ENCODE results near the gene SMARCAD1.

DNA sequence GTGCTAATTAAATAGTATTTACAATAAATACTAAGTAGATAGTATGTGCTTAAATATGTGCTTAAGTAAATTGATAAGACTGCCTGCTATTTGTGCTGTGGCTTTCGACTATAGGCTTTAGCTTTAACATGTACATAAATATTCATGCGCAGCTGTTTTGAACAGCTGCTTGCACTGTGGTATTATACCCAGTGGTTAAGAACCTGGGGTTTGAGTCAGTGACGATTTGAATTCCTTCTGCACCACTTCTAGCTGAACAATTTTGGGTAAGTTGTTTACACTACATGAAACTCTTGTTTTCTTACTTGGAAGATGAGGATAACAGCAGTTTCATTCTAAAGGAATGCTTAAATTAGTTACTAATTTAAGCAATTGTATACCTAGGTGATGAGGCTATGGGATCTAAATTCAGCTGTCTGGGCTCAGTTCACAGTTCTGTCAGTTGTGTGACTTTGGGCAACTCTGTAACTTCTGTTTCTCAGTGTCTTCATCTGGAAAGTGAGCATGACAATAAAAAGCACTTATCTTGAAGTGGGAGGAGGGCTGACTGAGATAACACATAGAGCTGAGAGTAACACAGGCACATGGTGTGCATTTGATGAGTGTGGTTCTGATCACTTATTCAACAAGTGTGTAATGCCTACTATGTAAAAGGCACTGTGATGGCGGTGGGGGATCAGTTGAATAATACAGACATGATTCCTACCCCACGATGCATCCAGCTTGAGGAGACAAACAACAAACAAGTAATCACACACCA lies 98.0 kb downstream of the SMARCAD1 start:
- no peak for TF ChIP-seq PHF8 (conservative IDR thresholded peaks at IDR 0.05; ENCODE audit: low read depth, low read length)
- no peak for TF ChIP-seq POLR2A (IDR thresholded peaks at IDR 0.05; ENCODE audit: control extremely low read depth in 1 of 2, low read depth in 2 of 2, low read length in 2 of 2)
- TF ChIP-seq, protein P1, sequence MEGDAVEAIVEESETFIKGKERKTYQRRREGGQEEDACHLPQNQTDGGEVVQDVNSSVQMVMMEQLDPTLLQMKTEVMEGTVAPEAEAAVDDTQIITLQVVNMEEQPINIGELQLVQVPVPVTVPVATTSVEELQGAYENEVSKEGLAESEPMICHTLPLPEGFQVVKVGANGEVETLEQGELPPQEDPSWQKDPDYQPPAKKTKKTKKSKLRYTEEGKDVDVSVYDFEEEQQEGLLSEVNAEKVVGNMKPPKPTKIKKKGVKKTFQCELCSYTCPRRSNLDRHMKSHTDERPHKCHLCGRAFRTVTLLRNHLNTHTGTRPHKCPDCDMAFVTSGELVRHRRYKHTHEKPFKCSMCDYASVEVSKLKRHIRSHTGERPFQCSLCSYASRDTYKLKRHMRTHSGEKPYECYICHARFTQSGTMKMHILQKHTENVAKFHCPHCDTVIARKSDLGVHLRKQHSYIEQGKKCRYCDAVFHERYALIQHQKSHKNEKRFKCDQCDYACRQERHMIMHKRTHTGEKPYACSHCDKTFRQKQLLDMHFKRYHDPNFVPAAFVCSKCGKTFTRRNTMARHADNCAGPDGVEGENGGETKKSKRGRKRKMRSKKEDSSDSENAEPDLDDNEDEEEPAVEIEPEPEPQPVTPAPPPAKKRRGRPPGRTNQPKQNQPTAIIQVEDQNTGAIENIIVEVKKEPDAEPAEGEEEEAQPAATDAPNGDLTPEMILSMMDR (IDR thresholded peaks at IDR 0.05; ENCODE audit: control extremely low read depth in 1 of 3, insufficient read depth in 1 of 3, low read depth in 1 of 3, low read length in 3 of 3): no peak
- no peak for TF ChIP-seq SP1 (IDR thresholded peaks at IDR 0.05; ENCODE audit: low read depth, low read length)
- TF ChIP-seq KDM1A (IDR thresholded peaks at IDR 0.05; ENCODE audit: borderline replicate concordance, low read length): no peak
- no peak for TF ChIP-seq TAF1 (IDR thresholded peaks at IDR 0.05; ENCODE audit: low read depth, low read length)
- no peak for TF ChIP-seq JUND (IDR thresholded peaks at IDR 0.05; ENCODE audit: low read length)
- TF ChIP-seq POLR2AphosphoS5 (IDR thresholded peaks at IDR 0.05; ENCODE audit: low read depth, low read length): no peak
- TF ChIP-seq CHD2 (IDR thresholded peaks at IDR 0.05; ENCODE audit: low read length): no peak
- TF ChIP-seq EP300 (IDR thresholded peaks at IDR 0.05; ENCODE audit: borderline replicate concordance in 1 of 2, low read depth in 2 of 2, low read length in 2 of 2): no peak
- no peak for TF ChIP-seq HDAC2 (IDR thresholded peaks at IDR 0.05; ENCODE audit: borderline replicate concordance in 1 of 2, low read depth in 2 of 2, low read length in 2 of 2)
- no peak for TF ChIP-seq POU5F1 (IDR thresholded peaks at IDR 0.05; ENCODE audit: low read depth, low read length)
- TF ChIP-seq JUN (IDR thresholded peaks at IDR 0.05; ENCODE audit: low read depth, low read length): no peak

Measured in H1 (cell line).